Measurements from ENCODE around the gene CLPTM1L. TPM values are rescaled to one million over a fixed set of nuclear protein-coding genes. Genes with fewer than 3 reads are reported as not detected.
A peak's percentile ranks its signal among the peaks of the same experiment; 100 is the strongest.

CLPTM1L gene
- total and polyA plus RNA-seq, 9 donors, result 28.1 to 96.2 (median 49.0) TPM

DNA sequence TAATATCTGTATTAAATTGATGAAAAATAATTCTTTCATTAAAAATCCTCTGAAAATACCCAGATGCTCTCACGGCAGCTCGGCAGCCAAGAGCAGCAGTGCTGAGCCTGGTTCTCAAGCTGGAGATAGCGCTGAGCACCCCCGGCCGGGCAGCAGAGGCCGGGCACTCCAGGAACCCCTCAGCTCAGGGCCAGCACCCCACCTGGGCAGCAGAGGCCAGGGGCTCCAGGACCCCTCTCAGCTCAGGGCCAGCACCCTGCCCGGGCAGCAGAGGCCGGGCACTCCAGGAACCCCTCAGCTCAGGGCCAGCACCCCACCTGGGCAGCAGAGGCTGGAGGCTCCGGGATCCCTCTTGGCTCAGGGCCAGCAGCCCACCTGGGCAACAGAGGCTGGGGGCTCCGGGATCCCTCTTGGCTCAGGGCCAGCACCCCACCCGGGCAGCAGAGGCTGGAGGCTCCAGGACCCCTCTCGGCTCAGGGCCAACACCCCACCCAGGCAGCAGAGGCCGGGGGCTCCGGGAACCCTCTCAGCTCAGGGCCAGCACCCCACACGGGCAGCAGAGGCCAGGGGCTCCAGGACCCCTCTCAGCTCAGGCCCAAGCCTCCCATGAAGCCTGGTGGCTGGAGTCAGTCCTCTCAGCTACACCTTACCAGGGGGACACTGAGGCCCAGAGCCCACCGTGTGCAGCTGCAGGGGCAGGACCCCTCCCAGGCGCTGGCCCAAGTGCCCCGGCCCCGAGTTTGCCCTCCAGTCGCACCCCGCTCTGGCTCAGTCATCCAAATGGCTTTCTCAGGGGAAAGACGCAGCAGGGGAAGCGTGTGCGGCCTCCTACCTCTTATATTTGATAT is 21.7 kb downstream of the CLPTM1L start:
- H3K4me3 ChIP-seq, result no peak overlapping the region
- intact Hi-C loops (cut with DNase I), result no loop called here
- no peaks in the 10 kb centered on the region for H3K4me1 ChIP-seq (ENCODE audit: insufficient read depth)
- no peaks in the 10 kb centered on the region for H3K27me3 ChIP-seq
- TF ChIP-seq EP300 (IDR thresholded peaks at IDR 0.05), result no peak
- TF ChIP-seq, protein P1, sequence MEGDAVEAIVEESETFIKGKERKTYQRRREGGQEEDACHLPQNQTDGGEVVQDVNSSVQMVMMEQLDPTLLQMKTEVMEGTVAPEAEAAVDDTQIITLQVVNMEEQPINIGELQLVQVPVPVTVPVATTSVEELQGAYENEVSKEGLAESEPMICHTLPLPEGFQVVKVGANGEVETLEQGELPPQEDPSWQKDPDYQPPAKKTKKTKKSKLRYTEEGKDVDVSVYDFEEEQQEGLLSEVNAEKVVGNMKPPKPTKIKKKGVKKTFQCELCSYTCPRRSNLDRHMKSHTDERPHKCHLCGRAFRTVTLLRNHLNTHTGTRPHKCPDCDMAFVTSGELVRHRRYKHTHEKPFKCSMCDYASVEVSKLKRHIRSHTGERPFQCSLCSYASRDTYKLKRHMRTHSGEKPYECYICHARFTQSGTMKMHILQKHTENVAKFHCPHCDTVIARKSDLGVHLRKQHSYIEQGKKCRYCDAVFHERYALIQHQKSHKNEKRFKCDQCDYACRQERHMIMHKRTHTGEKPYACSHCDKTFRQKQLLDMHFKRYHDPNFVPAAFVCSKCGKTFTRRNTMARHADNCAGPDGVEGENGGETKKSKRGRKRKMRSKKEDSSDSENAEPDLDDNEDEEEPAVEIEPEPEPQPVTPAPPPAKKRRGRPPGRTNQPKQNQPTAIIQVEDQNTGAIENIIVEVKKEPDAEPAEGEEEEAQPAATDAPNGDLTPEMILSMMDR (IDR thresholded peaks at IDR 0.05), result no peak
- no peak for TF ChIP-seq POLR2A (IDR thresholded peaks at IDR 0.05)
- no peaks in the 10 kb centered on the region for H3K36me3 ChIP-seq
- DNase-seq, result peak in 2 of 5 donors; percentile 14 to 32
- no peaks in the 10 kb centered on the region for H3K9me3 ChIP-seq
- 83 to 88% (median 83%) methylated on average over 21 to 24 of the region's 24 CpGs for WGBS, 3 donors
- H3K27ac ChIP-seq, result no peak overlapping the region

DNA sequence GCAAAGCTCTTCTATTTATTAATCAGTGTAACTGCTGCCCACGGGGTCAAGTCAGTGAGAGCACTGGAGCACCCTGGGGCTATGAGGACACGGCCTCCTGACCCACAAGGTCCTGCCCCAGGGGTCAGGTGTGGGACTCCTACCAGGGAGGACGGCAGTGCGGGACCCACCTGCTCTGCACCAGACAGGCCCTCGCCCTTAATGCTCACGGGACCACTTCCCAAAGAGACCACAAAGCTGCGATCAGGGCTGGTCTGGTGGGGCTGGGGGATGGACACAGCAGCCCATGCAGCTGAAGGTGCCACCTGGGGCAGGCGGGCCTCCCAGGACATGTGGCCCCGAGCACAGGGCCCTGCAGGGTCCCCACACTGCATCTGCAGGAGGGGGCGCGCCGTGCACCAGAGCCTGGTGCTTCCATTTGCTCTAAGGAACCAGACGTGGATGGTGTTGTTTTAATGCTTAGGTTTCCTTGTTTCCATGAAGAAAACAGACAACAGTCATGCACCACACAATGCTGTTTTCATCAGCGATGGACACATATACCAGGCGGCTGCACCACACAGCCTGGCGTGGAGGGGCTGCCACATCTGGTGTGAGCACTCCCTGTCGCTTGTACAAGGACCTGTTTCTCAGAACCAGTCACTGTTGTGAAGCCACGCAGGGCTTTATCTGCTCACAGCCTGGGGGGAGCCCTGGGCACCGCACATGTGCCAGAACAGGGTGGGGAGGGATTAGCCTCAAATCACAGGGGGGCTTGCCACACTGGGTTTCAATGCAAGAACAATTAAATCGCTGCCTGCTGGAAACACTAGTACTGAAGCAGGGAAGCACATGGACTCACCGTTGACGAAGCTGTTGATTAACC is 22.6 kb downstream of the CLPTM1L start:
- Histone ChIP-seq H3K27ac (no peak overlapping the region), H3K4me1 (ENCODE audit: insufficient read depth) (no peaks in the 10 kb centered on the region), H3K36me3 (no peaks in the 10 kb centered on the region), H3K9me3 (no peaks in the 10 kb centered on the region), H3K4me3 (no peak overlapping the region), H3K27me3 (no peaks in the 10 kb centered on the region)
- peak in 1 of 5 donors; percentile 18 for DNase-seq
- intact Hi-C loops (cut with DNase I), result no loop called here
- TF ChIP-seq POLR2A (IDR thresholded peaks at IDR 0.05) (no peak), EP300 (IDR thresholded peaks at IDR 0.05) (no peak)
- TF ChIP-seq, protein P1 (IDR thresholded peaks at IDR 0.05), result no peak
- WGBS, 3 donors, result 93 to 95% (median 93%) methylated on average over 18 to 22 of the region's 22 CpGs

DNA sequence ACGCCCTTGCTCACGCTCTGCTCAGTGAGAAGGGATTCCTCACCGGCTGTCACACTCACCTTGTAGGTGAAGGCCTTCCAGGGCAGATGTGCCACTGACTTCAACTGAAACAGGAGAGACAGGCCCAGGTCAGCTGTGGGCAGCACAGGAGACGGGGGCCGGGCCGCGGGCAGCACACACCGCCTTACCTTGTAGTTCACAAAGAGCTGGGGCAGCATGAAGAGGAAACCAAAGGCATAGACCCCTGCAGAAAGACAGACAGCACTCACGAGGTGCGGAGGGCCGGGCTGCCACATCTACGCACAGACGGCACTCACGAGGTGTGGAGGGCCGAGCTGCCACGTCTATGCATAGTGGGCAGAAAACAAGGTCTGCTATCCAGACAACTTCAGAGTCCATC is 23.3 kb downstream of the CLPTM1L start:
- Histone ChIP-seq H3K36me3 (no peaks in the 10 kb centered on the region), H3K27ac (no peak overlapping the region), H3K9me3 (no peaks in the 10 kb centered on the region), H3K4me1 (ENCODE audit: insufficient read depth) (no peaks in the 10 kb centered on the region), H3K4me3 (no peak overlapping the region), H3K27me3 (no peaks in the 10 kb centered on the region)
- WGBS, 3 donors, result 94 to 96% (median 94%) methylated on average over 16 of the region's 16 CpGs
- intact Hi-C loops (cut with DNase I), result no loop called here
- peak in 1 of 5 donors; percentile 16 for DNase-seq
- TF ChIP-seq EP300 (IDR thresholded peaks at IDR 0.05) (no peak), POLR2A (IDR thresholded peaks at IDR 0.05) (no peak)
- TF ChIP-seq, protein P1 (IDR thresholded peaks at IDR 0.05), result no peak

DNA sequence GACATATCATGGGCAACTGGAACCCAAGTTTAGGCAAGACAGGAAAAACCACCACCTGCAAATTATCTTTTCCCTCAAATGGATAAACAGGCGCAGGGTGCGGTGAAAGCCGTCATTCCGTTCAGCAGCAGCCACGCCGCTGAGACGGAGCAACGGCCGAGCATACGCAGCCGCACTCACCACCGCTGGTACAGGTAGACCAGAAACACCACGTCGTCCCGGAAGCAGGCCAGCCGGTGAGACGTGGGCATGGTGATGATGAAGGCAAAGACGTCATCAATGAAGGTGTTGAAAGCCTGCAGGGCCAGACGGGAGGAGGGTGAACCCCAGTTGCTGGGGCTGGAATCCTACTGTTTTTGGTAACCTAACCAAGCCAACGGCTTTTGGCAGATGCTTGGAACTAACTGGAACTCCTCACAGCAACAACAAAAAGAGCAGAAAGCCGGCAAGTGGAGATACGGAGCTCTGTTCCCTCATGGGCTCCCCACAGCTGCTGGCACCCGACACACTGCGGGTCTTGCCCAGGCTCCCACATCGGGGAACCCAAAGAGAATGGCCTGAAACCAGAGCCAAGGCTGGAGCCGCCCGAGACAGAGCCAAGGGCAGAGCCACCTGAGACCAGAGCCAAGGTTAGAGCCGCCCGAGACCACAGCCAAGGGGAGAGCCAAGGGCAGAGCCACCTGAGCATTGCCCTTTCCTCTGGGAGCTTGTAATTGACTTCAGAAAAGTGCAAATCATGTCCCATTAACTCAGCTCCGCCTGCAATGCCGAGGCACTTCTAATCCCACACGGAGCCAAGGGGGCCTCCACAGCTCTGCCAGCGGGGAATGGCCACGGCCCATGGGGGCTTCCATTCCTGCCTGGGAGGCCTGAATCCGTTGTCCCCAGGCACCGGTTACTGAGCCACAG is 24.2 kb downstream of the CLPTM1L start:
- H3K4me3 ChIP-seq, result no peak overlapping the region
- no peaks in the 10 kb centered on the region for H3K9me3 ChIP-seq
- no peaks in the 10 kb centered on the region for H3K36me3 ChIP-seq
- intact Hi-C loops (cut with DNase I), result no loop called here
- H3K27ac ChIP-seq, result no peak overlapping the region
- no peaks in the 10 kb centered on the region for H3K4me1 ChIP-seq (ENCODE audit: insufficient read depth)
- no peaks in the 10 kb centered on the region for H3K27me3 ChIP-seq
- 89 to 93% (median 90%) methylated on average over 36 of the region's 36 CpGs for WGBS, 3 donors
- TF ChIP-seq, protein P1 (IDR thresholded peaks at IDR 0.05), result no peak
- TF ChIP-seq EP300 (IDR thresholded peaks at IDR 0.05) (no peak), POLR2A (IDR thresholded peaks at IDR 0.05) (no peak)
- DNase-seq, result peak in 1 of 5 donors; percentile 26
